ENCODE measurements around the gene TNS3. TPM values are rescaled to one million over a fixed set of nuclear protein-coding genes. Genes with fewer than 3 reads are reported as not detected.

The TNS3 gene
- total RNA-seq, 1 experiment from 2014 or later = 135 TPM

DNA sequence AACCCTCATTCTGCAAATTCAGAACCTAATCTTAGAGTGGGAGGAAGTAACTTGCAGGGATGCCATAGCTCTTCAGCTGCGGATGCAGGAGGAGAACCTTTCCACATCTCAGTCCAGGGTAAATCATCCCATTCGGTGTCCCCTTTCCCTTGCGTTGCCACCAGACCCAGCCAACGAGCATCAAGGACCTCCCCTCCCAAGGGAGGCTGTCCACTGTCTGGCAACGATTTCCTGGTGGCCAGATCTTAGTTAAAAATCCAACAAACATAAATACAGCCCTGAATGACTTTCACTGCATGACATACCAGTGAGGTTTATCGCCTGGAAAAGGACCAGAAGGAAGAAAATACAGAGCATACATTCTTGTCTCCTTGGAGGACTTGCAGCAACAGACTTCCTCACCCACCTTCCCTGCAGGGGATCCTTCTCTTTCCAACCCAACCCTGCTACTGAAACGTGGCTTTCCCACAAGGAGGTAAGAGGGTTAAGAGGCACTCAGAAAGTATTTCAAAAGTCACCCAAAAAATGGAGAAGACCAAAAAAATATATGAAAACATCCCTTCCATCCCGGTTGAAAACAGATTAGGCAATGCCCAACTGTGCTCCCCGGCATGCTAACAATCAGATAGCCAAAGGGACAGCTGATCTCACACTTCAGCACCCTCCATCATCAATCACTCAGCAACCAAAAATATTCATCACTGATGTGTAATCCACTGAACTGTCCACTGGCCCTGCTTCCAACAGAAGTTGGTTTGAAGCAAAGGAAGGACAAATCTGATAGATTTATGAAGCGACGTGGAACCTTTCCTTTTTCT is 206.6 kb downstream of the TNS3 start:
- H3K27ac Mint-ChIP-seq (ENCODE audit: unreplicated experiment) = no peak overlapping the region
- CTCF ChIA-PET = no interaction called here
- H3K4me1 Mint-ChIP-seq (ENCODE audit: low read depth, unreplicated experiment) = peaks cover 47% of the 10 kb centered on the region
- intact Hi-C loops (cut with micrococcal nuclease; ENCODE audit: unreplicated experiment) = no loop called here
- BruUV-seq (replicated peaks) = no TSS peak
- H3K36me3 Mint-ChIP-seq (ENCODE audit: insufficient read depth, unreplicated experiment) = peaks cover 5% of the 10 kb centered on the region
- no peaks in the 10 kb centered on the region for H3K27me3 Mint-ChIP-seq (ENCODE audit: unreplicated experiment)
- H3K4me3 Mint-ChIP-seq (ENCODE audit: low read depth, unreplicated experiment) = no peak overlapping the region
- H3K9me3 Mint-ChIP-seq (ENCODE audit: low read depth, unreplicated experiment) = no peaks in the 10 kb centered on the region
- TF ChIP-seq, protein P1, sequence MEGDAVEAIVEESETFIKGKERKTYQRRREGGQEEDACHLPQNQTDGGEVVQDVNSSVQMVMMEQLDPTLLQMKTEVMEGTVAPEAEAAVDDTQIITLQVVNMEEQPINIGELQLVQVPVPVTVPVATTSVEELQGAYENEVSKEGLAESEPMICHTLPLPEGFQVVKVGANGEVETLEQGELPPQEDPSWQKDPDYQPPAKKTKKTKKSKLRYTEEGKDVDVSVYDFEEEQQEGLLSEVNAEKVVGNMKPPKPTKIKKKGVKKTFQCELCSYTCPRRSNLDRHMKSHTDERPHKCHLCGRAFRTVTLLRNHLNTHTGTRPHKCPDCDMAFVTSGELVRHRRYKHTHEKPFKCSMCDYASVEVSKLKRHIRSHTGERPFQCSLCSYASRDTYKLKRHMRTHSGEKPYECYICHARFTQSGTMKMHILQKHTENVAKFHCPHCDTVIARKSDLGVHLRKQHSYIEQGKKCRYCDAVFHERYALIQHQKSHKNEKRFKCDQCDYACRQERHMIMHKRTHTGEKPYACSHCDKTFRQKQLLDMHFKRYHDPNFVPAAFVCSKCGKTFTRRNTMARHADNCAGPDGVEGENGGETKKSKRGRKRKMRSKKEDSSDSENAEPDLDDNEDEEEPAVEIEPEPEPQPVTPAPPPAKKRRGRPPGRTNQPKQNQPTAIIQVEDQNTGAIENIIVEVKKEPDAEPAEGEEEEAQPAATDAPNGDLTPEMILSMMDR (IDR thresholded peaks at IDR 0.05; ENCODE audit: unreplicated experiment) = no peak
- no peak for DNase-seq

DNA sequence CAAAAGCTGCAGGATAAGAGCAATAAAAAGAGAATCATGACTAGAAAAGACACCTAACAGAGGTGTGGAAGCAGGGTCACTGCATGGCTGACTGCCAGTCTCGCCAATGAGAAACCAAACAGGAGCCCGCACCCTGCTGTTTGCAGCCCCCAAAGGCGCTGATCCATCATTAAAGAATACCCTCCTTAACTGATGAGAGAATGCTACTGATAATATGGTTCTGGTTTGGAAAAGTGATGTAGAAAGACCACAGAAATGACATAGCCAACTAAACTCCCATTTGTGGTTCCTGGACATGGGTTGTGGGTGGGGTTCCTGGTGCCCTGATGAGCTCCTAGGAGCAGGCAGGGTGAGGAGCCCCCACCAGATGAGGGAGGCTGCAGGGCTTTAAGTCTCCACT is 207.4 kb downstream of the TNS3 start:
- Mint-ChIP-seq H3K36me3 (ENCODE audit: insufficient read depth, unreplicated experiment) (peaks cover 1% of the 10 kb centered on the region), H3K27ac (ENCODE audit: unreplicated experiment) (no peak overlapping the region), H3K4me3 (ENCODE audit: low read depth, unreplicated experiment) (no peak overlapping the region), H3K27me3 (ENCODE audit: unreplicated experiment) (no peaks in the 10 kb centered on the region), H3K4me1 (ENCODE audit: low read depth, unreplicated experiment) (peaks cover 41% of the 10 kb centered on the region), H3K9me3 (ENCODE audit: low read depth, unreplicated experiment) (no peaks in the 10 kb centered on the region)
- no TSS peak for BruUV-seq (replicated peaks)
- intact Hi-C loops (cut with micrococcal nuclease; ENCODE audit: unreplicated experiment) = no loop called here
- CTCF ChIA-PET = no interaction called here
- DNase-seq = no peak
- TF ChIP-seq, protein P1 (IDR thresholded peaks at IDR 0.05; ENCODE audit: unreplicated experiment) = no peak

DNA sequence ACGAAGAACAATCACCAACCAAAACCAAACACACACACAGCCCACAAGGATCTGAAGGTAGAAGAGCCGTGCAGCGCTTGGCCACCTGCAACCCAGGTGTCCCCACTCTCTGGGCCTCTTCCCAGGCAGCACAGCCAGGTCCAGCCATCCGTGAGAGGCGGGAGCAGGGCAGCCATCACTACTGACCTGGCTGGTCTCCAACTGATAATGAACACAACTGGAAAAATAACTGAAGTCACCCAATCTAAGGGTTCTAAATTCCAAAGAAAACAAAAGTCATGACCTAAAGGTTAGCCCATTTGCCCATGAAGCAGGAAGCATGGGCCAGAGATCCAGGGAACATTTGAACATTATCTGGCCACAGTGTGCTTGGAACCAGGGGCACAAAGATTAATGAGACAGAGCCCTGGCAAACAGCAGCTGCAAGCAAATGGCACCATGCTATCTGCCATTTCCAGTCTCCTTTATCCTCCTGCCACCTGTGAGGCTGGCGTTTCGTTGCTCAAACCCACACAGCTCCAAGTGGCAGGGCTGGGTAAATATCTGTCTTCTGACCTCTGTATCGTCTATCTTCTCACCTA is 207.9 kb downstream of the TNS3 start:
- no TSS peak for BruUV-seq (replicated peaks)
- CTCF ChIA-PET = no interaction called here
- TF ChIP-seq, protein P1 (IDR thresholded peaks at IDR 0.05; ENCODE audit: unreplicated experiment) = no peak
- Mint-ChIP-seq H3K36me3 (ENCODE audit: insufficient read depth, unreplicated experiment) (no peaks in the 10 kb centered on the region), H3K27me3 (ENCODE audit: unreplicated experiment) (no peaks in the 10 kb centered on the region), H3K9me3 (ENCODE audit: low read depth, unreplicated experiment) (no peaks in the 10 kb centered on the region), H3K4me1 (ENCODE audit: low read depth, unreplicated experiment) (peaks cover 38% of the 10 kb centered on the region), H3K4me3 (ENCODE audit: low read depth, unreplicated experiment) (no peak overlapping the region), H3K27ac (ENCODE audit: unreplicated experiment) (no peak overlapping the region)
- intact Hi-C loops (cut with micrococcal nuclease; ENCODE audit: unreplicated experiment) = no loop called here
- no peak for DNase-seq

DNA sequence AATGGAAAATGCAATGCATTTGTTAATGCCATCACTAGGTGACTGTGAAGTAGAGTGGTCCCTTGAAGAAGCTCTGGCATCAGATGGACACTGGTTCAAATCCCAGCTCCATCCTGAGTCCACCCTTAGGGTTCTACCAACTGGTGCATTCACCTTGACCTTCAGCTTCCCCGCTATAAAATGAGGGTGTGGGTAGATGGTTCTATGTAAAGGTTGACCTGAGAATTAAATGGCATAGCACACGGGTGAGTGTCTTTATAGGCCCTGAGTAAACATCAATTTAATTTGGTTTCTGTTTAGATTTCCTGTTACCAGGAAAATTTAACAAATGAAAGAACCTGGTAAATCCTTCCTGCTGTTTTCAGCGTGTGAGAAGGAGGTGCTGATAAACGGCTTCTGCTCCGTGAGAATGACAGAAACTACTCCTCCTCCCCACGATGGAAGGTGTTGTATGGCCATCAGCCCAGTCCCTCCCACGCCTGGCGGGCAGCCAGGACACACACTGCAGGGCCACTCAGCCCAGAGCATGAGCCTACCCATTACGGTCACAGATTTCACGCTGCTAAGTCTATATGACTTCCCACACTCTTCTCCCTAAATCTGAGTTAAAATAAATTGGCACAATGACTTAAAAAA is 210.1 kb downstream of the TNS3 start:
- Mint-ChIP-seq H3K36me3 (ENCODE audit: insufficient read depth, unreplicated experiment) (no peaks in the 10 kb centered on the region), H3K9me3 (ENCODE audit: low read depth, unreplicated experiment) (no peaks in the 10 kb centered on the region), H3K4me3 (ENCODE audit: low read depth, unreplicated experiment) (no peak overlapping the region), H3K27ac (ENCODE audit: unreplicated experiment) (no peak overlapping the region), H3K4me1 (ENCODE audit: low read depth, unreplicated experiment) (peaks cover 38% of the 10 kb centered on the region), H3K27me3 (ENCODE audit: unreplicated experiment) (no peaks in the 10 kb centered on the region)
- TF ChIP-seq, protein P1 (IDR thresholded peaks at IDR 0.05; ENCODE audit: unreplicated experiment) = no peak
- peak; percentile 92 for DNase-seq
- CTCF ChIA-PET = interaction anchor here (0.8 kb wide), 1 partner anchor 8 kb away, joined by 3 read pairs; no protein-coding TSS in a partner anchor
- intact Hi-C loops (cut with micrococcal nuclease; ENCODE audit: unreplicated experiment) = no loop called here
- no TSS peak for BruUV-seq (replicated peaks)
